HG03342 (cell line): ENCODE results near the gene TAOK1.
A peak's percentile ranks its signal among the peaks of the same experiment; 100 is the strongest.

ENCODE experiments used
- ATAC-seq: cut with Tn5 transposase; IDR thresholded peaks from one replicate; pipeline ENCODE4 v1.9.1; 2021; ENCODE audit warnings: mild to moderate bottlenecking, moderate library complexity; ENCODE audit not compliant: unreplicated experiment

TAOK1 gene

DNA sequence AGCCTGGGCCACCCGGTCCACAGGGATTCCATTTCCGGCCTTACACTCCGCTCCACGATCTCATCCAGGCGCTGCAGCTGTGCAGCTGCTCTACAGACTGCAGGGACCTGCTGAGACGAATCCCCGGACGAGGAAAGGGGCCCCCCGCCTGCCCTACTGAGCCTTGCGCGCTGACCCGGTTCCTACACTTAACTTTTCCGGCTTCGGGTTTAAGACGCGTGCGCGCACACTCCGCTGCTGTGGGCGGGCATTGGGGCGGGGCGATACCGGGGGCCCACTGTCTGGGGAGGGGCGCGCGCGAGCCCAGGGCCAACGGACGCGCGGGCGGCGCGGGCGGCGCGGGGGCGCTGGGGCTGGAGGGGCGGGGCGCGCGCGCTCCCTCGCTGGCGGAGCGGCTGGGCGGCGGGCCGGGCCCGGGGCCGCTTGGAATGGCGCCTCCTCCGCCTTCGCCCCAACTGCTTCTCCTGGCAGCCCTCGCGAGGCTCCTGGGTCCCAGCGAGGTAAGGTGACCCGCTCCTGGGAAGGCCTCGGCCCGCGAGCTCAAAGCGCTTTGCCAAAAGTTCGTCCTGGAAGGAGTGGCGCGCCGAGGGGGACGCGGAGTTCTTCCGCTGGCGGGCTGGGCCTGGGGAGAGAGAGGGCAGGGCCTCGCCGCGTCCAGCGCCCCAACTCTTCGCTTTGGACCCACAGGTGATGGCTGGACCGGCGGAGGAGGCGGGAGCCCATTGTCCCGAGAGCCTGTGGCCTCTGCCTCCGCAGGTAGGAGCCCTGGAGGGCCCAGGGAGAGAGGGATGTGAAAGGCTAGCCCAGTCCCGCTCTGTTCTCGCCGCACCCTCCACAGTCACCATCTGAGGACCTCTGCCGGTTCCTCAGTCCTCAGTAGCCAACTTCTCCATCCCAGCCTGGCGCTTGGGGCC lies 178.4 kb downstream of the TAOK1 start, which contains the start of gene TP53I13:
Gene TP53I13, plus strand, starts transcription at position 371 of the 914 bp plus-strand sequence. Its CDS starts 58 bp downstream, at position 429.
- ATAC-seq, result peak; percentile 34

DNA sequence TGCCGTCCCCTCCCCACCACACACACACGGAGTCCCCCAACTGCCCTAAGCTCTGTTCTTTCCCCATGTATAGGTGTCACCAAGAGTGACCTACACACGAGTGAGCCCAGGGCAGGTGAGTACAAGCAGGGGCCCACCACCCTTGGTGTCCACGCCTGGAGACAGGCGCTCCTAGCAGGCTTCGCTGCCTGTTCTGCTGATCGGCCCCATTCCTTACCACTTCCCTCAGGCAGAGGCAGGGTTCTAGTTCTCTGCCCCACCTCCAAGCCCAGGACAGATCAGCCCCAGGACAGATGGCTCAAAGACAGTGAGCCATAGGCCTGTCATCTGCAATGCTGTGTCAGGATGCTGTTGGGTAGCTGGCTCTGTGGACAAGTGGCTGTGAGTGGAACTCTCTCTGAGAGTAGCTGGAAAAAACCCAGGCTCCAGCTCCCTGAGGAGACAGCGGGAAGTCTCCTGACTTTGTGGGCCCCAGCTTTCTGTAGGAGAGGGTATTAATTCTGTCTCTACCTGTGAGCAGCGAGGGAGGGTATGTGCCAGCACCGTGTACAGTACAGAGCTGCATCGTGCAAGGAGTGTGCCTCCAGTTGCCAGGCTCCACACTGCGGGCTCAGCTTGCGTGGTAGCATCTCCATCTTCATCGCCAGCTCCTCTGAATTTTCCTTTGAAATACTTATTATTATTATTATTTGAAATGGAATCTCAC lies 179.2 kb downstream of the TAOK1 start:
- ATAC-seq, result no peak

DNA sequence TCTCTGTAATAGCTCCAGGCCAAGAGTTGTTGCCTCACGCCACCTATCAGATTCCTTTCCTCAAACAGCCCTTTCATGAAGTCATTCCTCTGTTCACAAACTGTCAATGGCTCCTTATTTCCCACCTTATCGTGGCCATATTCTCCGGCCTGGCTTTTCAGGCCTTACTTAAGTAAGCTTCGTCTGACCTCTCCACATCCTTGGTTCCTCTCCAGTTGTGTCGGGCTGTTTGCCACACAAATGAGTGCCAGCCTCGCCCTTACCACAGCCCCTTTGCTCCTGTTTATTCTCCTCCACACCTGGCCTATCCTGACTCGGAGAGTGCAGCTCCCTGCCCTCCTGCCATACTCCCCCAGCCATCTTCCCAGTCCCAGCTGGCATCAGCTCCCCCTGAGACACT lies 180.4 kb downstream of the TAOK1 start:
- no peak for ATAC-seq

DNA sequence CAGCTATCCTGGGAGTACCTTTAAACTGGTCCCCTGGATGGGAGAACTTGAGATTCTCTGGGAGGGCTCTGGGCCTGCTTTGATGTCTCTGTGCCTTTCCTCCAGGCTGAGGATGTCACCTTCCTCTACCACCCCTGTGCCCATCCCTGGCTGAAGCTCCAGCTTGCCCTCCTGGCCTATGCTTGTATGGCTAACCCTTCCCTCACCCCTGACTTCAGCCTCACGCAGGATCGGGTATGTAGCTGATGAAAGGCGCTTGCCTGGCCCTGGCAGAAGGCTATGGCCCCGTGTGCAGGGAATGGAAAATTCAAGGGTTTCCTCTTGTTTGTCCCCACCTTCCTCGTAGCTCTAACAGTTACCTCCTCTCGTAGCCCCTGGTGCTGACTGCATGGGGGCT lies 181.3 kb downstream of the TAOK1 start:
- no peak for ATAC-seq

DNA sequence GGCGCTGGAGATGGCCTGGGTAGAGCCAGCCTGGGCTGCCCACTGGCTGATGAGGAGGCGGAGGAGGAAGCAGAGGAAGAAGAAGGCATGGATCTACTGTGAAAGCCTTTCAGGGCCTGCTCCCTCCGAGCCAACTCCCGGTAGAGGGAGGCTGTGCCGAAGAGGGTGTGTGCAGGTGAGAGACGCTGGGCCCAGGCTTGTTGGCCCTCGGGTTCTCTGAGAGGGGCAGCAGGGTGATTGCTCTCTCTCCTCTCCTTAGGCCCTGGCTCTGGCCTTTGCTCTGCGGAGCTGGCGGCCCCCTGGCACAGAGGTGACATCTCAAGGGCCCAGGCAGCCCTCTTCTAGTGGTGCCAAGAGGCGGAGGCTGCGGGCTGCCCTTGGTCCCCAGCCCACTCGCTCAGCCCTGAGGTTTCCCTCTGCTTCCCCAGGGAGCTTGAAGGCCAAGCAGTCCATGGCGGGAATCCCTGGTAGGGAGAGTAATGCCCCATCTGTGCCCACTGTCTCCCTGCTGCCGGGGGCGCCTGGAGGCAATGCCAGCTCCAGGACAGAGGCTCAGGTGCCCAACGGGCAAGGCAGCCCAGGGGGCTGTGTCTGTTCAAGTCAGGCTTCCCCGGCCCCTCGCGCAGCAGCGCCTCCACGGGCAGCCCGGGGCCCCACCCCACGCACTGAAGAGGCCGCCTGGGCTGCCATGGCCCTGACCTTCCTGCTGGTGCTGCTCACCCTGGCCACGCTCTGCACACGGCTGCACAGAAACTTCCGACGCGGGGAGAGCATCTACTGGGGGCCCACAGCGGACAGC lies 181.9 kb downstream of the TAOK1 start:
- ATAC-seq, result no peak

DNA sequence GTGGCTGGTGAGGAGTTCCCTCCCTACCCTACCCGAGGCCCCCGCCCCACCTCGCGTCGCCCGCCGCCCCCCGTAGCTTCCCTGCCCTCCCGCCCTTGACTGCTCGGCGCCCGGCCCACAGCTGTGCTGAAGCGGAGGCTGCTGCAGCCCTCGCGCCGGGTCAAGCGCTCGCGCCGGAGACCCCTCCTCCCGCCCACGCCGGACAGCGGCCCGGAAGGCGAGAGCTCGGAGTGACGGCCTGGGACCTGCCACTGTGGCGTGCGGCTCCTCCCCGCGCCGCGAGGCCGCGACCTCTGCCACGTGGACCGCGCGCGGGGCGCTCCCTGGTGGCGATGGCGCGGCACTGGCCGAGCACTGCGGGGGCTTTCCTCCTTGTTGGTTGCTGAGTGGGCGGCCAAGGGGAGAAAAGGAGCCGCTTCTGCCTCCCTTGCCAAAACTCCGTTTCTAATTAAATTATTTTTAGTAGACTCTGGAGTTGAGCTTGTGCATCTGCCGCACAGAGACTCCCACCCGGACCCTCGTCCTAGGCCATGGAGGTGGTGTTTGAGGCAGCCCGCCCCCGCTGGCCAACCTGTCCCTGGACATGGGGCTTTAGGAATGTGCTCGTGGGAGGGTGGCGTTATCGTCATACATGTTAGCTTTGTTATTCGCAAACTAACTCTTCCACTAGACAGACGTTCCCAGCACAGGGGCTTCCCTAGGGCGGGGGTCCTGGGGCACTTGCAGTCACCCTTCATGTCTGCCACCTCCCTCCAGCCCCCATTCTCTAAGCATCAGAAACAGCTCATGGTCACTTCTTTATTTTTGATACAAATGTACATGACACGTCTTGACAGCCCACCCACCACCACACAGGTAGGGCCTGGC lies 182.8 kb downstream of the TAOK1 start:
- no peak for ATAC-seq

DNA sequence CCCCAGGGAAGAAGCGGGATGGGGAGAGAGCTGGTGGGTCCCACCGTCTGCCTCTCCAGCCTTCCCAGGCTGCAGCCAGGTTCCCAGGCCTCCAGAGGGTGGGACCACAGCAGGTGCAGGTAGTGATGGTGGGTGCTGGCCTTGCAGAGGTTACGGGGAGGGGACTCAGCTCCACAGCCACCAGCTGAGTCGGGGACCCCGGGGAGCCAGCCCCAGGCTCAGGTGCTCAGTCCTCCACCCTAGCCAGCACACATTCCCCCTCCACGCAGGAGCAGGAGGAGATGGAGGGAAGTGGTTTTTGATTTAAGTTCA lies 183.4 kb downstream of the TAOK1 start:
- ATAC-seq, result no peak

DNA sequence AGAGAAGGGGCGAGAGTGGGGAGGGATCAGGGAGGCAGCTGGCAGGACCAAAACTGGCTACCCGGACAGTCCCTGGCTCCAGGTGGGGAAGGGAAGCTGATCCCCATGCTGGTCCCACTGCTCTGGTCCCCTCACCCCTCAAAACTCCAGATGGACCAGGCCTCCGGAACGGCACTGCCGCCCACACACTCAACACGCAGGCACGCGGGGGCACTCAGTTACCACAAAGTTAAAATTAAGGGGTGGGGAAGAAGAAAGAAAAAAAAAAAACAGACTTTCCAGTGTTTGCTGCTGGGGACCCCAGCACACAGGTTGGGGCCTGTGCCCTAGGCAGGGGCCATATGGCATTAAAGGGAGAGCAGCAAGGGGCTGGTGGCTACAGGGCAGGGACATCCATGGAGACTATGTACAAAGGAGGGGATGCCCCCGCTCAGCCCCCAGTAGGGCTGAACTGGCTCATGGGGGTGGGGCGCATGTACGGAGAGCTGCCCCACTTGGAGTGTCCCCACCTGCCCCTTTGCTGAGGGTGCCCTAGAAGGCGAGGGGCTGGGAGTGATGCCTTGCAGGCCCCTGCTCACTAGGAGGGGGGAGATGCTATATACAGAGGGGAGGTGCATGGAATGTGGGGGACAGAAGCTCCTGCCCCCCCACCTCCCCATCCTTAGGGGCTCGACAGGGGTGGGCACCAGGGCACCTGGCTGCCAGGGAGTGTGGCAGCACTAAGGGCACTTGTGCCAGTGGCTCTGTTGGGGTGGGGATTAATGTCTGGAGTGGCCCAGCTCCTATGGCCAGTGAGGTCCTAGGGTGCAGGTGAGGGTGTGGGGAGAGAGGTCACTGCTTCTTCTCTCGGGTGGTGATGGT lies 183.9 kb downstream of the TAOK1 start:
- ATAC-seq, result no peak

DNA sequence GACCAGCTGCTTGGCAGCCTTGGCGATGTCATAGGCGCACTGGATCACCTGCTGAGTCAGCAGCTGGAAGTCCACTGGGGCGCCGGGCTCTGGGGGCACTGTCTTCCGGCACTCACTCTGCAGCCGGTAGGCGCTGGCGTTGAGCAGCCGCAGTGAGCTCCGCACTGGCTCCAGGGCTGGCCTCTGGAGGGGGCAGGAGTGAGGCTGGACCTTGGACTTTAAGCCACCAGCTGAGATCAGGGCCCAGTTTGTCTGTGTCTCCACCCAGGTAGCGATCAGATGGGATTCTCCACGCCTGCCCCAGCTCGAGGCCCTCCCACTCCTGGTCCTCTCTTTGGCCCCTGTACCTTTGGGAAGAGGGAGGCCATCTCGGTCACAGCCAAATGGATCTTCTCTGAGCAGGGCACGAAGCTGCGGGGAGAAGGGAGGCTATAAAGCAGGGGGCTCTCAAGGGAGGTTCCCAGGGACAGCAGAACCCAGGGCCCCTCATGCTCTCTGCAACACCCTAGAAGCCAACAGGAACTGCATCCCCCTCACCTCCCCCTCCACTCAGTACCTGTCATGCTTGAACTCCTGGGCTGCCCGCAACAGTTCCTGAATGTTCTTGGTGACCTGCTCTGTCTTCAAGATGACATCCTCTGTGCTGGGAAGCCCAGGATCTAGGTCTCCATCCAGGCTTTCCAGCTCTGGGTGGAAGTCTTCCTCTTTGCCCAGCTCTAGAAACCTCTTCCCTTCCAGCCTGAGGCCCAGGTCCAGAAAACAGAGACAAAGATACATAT lies 184.8 kb downstream of the TAOK1 start:
- no peak for ATAC-seq

DNA sequence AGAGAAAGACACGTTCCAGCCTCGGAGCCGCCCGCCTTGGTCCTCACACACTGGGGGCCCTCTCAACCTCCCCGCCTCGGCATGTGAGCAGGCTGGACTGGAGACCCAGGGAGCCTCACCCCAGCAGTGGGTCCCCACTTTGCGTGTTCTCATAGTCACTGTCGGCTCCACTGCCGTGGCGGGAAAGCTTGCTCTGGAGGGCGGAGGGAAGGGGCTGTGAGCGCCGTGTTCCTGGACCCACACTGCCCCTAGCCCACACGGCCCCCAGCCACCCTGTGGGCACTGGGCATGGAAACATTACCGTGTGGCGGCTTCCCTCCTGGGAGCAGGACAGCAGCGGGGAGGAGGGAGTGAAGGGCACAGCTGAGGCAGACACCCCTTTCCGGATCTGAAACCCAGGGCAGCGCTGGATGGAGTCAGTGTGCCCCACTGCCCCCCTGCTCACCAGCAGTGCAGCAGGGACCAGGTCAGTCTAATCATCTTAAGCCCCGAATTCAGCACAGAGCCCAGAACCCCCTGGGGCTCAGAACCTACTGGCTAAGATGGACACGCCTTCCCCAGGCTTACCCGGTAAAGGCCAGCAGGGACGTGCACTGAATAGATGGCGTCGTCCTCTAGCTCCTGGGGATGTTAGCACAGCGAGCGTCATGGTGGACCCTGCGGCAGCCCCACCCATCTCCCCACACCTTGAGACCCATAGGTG lies 185.5 kb downstream of the TAOK1 start:
- no peak for ATAC-seq

DNA sequence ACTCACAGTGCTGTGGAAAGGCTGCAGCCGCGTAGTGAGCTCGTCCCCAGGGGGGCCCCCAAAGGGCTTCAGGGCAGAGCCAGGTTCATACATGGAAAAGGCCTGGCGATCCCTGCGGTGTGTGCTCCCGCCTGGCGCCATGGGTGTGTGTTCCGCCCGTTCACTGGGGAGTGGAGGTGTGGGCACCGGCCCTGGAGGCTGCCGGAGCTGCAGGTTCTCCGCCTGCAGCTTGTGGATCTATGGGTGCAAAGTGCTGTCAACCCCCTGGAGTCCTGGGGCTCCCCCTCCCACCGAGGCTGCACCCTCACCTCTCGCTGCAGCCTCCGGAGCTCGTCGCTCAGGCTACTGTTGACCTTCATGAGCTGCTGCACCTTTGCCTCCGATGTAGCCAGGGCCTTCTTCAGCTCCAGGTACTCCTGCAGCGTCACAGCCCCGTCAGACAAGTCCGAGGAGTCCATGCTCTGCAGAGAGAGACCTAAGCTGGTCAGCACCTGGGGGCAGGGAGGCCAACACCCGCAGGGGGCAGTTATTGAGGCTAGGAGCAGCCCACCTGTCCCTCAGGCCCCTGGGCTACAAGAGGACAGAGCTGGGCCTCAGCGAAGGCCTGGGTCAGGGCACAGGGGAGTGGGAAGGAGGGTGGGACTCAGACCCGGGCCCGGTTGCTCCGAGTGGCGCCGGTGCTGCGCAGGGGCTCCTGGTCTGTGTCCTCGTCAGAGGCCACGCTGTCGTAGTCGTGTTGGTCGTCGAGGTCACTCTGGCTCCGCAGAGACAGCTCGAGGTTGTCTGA lies 186.2 kb downstream of the TAOK1 start:
- no peak for ATAC-seq

DNA sequence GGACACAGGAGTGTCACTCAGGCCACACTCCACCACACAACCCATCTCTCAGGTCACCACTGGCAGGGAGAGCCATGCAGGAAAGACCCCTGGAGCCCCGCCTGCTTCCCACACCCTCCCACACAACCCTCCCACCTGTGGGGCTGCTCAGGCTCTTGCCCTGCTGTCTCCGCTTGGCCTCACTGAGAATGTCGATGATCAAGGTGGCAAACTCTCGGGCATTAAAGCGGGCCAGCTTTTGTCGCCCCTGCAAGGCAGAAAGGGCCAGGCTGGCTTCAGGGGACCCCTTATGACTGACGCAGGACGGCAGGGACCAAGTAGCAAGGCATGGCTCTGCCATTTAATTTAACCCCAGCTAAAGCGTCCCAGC lies 186.8 kb downstream of the TAOK1 start:
- ATAC-seq, result no peak

DNA sequence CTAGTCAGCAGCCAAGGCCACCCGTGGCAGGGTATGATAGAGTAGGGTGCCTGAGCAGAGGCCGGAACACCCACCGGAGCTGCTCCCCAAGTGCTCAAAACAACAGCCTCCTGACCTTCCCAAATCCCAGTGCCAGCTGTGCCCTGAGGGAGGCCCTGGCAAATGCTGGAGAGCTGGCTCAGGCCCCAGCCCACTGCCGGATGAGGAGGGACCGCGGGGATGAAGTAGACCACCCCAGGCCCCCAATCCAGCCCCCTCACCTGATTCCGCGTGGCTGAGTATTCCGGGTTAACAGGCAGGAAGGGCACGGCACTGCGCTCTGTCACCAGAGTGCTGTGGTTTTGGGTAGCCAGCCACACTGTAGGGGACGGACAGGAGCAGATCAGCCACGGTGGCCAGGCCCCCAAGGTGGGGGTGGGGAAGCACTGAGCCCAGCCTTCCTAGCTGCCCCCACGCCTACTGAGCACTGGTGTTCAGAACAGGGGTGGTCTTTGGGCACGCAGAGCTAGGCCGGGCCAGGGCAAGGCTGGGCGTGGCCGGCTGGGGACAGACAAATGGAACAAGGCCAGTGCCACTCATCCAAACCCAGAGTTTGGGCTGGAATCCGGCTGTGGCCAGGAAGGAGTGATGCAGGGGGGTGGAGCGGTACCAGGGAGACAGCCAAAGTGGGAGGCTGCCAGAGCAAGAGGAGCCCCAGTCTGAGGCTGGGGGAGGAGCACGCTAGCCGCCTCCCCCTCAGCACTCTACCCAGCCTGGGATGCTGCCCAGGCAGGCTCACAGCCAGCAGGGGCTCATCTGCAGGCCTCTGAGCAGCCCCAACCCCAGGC lies 187.4 kb downstream of the TAOK1 start:
- no peak for ATAC-seq

DNA sequence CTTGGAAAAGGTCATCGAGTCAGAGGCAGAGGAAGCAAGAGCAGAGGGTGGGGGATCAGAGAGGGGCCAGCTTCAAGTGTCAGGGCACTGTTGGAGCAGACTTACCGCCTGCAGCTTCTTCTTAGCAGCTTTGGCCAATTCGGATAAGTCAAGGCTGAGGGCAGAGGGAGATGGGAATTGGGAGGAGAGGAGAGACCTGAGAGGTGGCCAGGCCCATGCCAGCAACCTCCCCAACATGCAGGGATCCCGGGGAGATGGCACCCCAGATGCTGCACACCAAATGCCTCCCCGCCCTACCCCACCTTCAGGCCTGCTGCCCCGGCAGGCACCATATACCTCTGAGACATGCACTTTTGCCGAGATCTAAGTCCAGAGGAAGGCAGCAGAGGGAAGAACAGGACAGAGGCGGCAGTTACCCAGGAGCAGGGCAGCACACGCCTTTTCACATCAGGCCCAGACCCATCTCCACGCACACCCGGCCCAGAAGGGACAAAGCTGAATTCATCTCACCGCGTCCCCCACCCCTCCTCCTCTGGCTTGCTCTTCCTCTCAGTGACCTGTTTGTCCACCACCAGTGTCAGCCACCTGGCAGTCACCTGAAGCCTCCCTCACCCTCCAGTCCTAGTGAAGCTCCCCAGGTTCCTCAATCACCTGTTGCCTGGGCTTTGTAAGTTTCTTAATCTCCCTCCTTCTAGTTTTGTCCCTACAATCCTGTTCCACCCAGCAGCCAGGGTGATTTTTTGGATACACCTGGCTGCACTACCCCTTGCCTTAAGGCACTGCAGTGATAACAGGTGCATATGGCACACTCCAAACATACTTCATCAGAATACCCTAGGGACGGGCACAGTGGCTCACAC lies 188.7 kb downstream of the TAOK1 start:
- ATAC-seq, result no peak

DNA sequence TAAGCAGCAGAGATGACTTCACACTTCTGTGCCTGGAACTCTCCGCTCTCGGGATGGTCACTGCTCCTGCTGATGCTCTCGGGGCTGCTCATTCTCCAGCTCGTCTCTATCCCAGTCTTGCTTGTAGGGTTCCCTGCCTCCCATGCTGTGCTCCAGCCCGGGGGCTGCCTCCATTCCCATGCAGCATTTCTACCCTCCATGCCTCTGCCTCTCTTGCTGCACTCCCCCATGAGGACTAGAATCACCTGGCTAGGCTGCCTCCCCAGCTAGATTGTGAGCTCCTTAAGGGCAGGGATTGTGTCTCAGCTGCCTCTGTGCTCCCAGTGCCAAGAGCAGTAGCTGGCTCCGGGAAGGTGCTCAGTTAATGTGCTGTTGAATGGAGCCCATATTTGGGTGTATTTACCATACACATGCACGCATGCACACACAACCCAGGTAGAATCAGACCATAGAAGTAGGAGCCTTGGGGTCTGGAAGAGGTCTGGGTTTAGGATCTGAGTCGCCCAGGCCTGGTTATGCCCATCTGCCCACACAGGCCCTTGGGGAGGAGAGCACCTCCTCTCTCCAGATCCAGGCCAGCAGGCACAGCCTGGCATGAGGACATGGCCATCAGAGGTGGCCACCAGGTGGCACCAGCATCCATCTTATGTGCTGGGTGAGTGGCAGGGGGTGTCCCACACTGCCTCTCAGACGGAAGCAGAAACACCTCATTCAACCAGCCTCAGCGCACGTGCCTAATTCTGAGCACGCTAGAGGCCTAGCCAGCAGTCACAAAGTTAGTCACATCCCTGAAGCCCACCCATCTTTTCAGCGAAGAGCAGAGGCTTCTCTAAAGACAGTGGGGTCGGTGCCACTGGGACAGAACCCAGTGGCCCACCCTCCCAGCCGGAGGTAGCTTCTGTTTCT lies 190.0 kb downstream of the TAOK1 start:
- ATAC-seq, result peak; percentile 67
